Mesangial cell (primary cell): ENCODE data around the gene LCNL1. TPM values are rescaled to one million over a fixed set of nuclear protein-coding genes. Genes with fewer than 3 reads are reported as not detected.

Source experiments
- total RNA-seq: library from RNA; depleted of rRNA; stranded (reverse); fragments of >200 nt; gene quantifications from 2 replicates; pipeline ENCODE4 v1.2.3, GENCODE V29; 2015

The LCNL1 gene
- total RNA-seq, result 2.5 TPM in 1 of 2 replicates, not detected in the other

DNA sequence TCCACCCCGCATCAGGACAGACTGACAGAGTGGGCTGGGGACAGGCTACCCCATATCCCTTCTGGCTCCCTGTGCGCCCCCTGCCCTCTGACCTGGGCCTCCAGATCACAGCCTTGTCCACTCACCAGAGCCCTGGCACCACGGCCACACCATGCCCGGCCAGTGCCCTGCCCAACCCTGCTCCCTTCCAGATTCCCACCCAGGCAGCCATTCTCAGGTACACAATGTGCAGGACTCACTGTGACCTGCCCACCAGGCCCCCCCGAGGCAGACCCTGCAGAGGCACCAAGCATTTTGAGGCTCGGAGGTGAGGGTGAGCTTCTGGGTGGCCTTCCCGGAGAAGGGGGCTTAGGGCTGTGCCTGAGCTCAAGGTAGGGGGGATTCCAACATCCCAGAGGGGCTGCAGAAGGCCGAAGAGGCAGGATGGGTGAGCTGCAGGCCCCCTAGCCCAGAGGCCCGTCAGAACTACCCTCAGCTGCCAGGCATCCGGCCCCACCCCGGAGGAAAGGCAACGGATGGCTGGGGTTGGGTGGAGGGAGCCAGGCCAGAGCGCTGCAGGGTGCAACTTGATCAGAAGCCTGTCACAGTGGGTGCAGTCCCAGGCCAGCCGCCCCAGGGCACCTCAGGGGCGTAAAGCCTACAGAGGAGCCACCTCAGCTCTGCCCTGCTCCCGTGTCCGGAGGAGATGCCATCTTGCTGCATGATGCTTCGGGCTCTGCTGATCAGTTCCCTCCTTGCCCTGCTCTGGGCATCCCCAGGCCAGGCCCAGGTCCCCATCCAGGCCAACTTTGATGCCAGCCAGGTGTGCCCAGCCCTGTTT, at the start of gene LCNL1:
LCNL1 (plus strand) TSS at position 762 of the 820 bp plus-strand sequence. CDS start 594 bp downstream, outside the sequence.

GRCh38 chr9:136944519-136945332, 38.1 kb upstream of the LCNL1 start, which contains the start of the genes C8G and FBXW5:
TSS of gene C8G (plus strand) at chr9:136945243. CDS start at chr9:136945321, 78 bp downstream.
TSS of gene FBXW5 (minus strand) at chr9:136944738. CDS start at chr9:136944083, 655 bp downstream.

GRCh38 chr9:136951541-136952320, 31.1 kb upstream of the LCNL1 start, which contains the start of gene LCN12:
TSS of gene LCN12 (plus strand) at chr9:136952273. CDS start at chr9:136952328, 55 bp downstream.

DNA sequence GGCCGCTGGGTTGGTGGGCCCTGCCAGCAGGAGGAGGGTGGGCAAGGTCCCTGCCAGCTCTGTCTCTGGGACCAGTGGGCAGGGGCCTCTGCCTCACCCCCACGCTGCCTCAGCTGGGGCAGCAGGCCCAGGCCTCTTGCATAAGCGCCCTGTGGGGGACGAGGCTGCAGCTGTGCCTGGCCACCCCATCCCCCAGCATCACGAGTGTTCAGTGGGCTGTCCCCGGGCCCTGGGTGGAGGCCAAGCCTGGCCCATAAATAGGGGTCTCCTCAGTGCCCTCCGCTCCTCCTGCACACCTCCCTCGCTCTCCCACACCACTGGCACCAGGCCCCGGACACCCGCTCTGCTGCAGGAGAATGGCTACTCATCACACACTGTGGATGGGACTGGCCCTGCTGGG, 5.6 kb upstream of the LCNL1 start, which contains the start of gene PTGDS:
PTGDS (plus strand) TSS at position 282 of the 400 bp plus-strand sequence; CDS start at position 357, 75 bp downstream.

DNA sequence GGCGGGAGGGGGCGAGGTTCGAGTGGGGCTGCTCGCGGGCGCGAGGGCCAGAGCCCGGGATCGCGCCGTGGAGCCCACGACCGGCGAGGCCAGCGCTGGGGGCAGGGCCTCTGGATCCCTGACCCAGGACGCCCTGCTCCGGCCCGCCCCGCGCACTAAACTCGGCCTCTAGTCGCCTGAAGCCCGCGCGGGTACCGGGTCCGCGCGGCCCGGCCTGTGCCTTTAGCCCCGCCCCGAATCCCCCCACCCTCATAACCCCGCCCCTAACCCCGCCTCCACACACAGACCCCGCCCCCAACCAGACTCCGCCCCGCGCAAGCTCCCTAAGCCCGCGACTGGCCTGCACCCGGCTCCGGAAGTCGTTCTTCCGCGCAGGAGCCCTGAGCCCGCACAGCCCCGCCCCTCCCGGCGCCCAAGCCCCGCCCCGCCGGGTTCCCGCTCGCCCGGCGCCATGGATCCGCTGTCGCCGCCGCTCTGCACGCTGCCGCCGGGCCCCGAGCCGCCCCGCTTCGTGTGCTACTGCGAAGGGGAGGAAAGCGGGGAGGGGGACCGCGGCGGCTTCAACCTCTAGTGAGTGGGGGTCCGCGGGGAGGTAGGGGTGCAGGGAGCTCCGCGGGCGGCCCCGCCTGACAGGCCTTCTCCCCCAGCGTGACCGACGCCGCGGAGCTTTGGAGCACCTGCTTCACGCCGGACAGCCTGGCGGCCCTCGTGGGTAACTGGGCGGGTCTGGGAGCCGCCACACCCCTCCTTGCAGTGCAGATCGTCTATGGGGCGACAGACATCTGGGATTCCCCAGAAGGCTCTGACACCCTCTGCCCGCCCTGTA, 9.4 kb downstream of the LCNL1 start, which contains the start of gene PAXX:
PAXX (plus strand) TSS at position 430 of the 826 bp plus-strand sequence; CDS start at position 452, 22 bp downstream.

DNA sequence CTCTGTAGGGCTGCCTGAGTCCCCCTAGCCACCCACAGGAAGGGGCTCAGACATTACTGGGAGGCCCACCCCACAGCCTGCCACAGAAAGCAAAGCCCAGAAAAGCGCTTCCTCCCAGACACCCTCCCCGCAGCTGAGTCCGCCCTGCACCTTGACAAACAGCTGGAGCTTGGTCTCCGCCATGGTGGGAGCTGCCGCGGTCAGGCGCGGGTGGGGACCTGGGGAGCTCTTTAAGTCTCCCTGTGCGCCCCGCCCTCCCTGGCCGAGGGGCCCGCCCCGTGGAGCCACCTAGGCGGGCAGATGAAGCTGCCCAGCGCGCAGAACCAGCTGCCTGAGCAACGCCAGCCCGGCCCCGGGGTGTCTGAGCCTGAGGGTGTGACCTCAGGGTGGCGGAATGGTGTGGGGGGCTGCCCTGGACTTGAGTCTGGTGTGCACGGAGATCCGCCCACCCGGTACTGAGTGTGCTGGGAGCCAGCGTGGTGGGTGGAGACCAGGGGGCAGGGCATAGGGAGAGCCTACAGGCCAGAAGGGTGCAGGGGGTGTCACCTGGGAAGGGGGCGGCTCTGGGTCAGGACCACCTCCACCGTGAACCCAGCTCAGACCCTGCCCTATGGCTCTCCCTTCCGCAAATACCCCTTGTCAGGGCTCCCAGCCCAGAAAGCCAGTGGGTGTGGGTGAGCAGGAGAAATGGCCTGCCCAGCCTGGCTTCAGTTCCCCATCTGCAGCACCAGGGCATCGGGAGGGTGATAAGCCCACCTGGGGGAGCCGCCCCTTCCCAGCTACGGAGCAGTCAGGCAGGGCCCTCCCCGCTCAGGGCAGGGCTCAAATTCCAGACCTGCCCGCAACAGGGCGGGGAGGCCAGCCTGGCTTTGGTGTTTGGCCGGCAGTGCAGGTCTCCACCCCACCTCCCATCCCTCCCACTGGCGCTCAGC, 13.8 kb downstream of the LCNL1 start, which contains the start of gene CLIC3:
CLIC3 (minus strand) TSS at position 208 of the 932 bp plus-strand sequence; CDS start at position 183, 25 bp downstream.

GRCh38 chr9:137027369-137028262, 44.8 kb downstream of the LCNL1 start, which contains the start of gene ABCA2:
TSS of gene ABCA2 (minus strand) at chr9:137028237. CDS start at chr9:137028140, 97 bp downstream.

DNA sequence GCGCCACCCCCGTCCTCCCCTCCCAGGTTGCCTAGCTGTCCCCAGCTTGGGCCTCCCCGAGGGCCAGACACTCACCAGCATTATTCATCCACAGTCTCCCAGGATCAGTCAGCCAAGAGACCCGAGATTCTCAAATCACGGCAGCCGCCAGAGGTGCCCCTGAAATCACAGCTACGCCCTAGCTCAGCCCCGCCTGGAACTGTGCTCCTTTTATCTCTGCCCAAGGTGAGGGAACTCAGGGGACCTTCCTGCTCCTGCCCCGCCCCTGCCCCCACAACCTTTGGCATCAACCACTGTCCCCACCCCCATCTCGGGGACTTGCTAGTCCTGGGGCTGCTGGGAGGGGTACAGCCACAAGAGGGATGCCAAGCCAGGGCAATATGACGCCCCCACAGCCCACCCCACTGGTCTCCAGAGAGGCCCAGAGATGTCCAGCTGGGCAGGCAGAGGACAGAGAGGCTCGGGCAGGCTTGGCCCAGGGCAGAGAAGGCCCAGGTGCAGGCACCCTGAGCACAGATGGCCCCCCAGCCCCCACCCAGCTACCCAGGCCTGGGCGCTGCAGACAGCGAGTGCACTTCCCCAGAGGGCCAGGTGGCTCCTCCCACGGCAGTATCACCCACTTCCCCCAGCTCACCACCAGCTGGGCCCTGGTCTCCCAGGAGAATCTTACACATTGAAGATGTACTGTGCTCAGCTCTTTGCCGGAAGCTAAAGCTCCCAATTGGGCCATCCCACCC, 49.3 kb downstream of the LCNL1 start, which contains the start of gene FUT7:
FUT7 (minus strand) TSS at position 185 of the 737 bp plus-strand sequence; CDS start at position 88, 97 bp downstream.

Other genes starting within 250 kb of the LCNL1 start
- gene LCN10, start 240.1 kb upstream of the LCNL1 start, total RNA-seq, result not detected in 2 replicates
- not detected in 2 replicates for gene LCN6, start 234.5 kb upstream of the LCNL1 start, total RNA-seq
- not detected in 2 replicates for gene LCN8, start 224.8 kb upstream of the LCNL1 start, total RNA-seq
- not detected in 2 replicates for gene LCN15, start 218.5 kb upstream of the LCNL1 start, total RNA-seq
- 82.4 and 97.8 TPM in 2 replicates for gene TMEM141, start 191.6 kb upstream of the LCNL1 start, total RNA-seq
- gene CCDC183, start 186.7 kb upstream of the LCNL1 start, total RNA-seq, result 0.25 TPM in 1 of 2 replicates, not detected in the other
- gene RABL6, start 175.0 kb upstream of the LCNL1 start, total RNA-seq, result 117 and 144 TPM in 2 replicates
- 0.81 and 1.5 TPM in 2 replicates for gene AJM1, start 140.5 kb upstream of the LCNL1 start, total RNA-seq
- 109 and 152 TPM in 2 replicates for gene PHPT1, start 133.6 kb upstream of the LCNL1 start, total RNA-seq
- 1.8 and 3.2 TPM in 2 replicates for gene MAMDC4, start 130.6 kb upstream of the LCNL1 start, total RNA-seq
- 325 and 364 TPM in 2 replicates for gene EDF1, start 116.7 kb upstream of the LCNL1 start, total RNA-seq
- gene TRAF2, start 96.5 kb upstream of the LCNL1 start, total RNA-seq, result 10.9 and 22.7 TPM in 2 replicates
- gene FBXW5, start 38.3 kb upstream of the LCNL1 start, total RNA-seq, result 150 and 168 TPM in 2 replicates
- gene C8G, start 37.8 kb upstream of the LCNL1 start, total RNA-seq, result not detected in 2 replicates
- 1.6 TPM in 1 of 2 replicates, not detected in the other for gene LCN12, start 30.7 kb upstream of the LCNL1 start, total RNA-seq
- 4.2 and 463 TPM in 2 replicates for gene PTGDS, start 5.5 kb upstream of the LCNL1 start, total RNA-seq
- 49.2 and 65.2 TPM in 2 replicates for gene PAXX, start 9.4 kb downstream of the LCNL1 start, total RNA-seq
- 16.5 and 47.4 TPM in 2 replicates for gene CLIC3, start 13.6 kb downstream of the LCNL1 start, total RNA-seq
- 7.7 and 44.4 TPM in 2 replicates for gene ABCA2, start 45.2 kb downstream of the LCNL1 start, total RNA-seq
- gene FUT7, start 49.1 kb downstream of the LCNL1 start, total RNA-seq, result not detected in 2 replicates
- 44.0 and 65.8 TPM in 2 replicates for gene NPDC1, start 63.2 kb downstream of the LCNL1 start, total RNA-seq
- gene ENTPD2, start 71.1 kb downstream of the LCNL1 start, total RNA-seq, result not detected in 2 replicates
- gene SAPCD2, start 87.6 kb downstream of the LCNL1 start, total RNA-seq, result 3.5 and 52.6 TPM in 2 replicates
- 6.4 and 13.4 TPM in 2 replicates for gene UAP1L1, start 94.5 kb downstream of the LCNL1 start, total RNA-seq
- 72.8 and 125 TPM in 2 replicates for gene MAN1B1, start 104.0 kb downstream of the LCNL1 start, total RNA-seq
- 65.3 and 87.8 TPM in 2 replicates for gene DPP7, start 131.7 kb downstream of the LCNL1 start, total RNA-seq
- 0.13 TPM in 1 of 2 replicates, not detected in the other for gene GRIN1, start 156.2 kb downstream of the LCNL1 start, total RNA-seq
- 0.16 TPM in 1 of 2 replicates, not detected in the other for gene LRRC26, start 187.1 kb downstream of the LCNL1 start, total RNA-seq
- not detected in 2 replicates for gene TMEM210, start 189.1 kb downstream of the LCNL1 start, total RNA-seq
- gene ANAPC2, start 205.6 kb downstream of the LCNL1 start, total RNA-seq, result 19.6 and 22.9 TPM in 2 replicates
- 79.7 and 97.1 TPM in 2 replicates for gene SSNA1, start 205.7 kb downstream of the LCNL1 start, total RNA-seq
- gene TPRN, start 217.7 kb downstream of the LCNL1 start, total RNA-seq, result 9.5 and 9.6 TPM in 2 replicates
- gene TMEM203, start 222.7 kb downstream of the LCNL1 start, total RNA-seq, result 36.0 and 40.9 TPM in 2 replicates
- 15.2 and 24.0 TPM in 2 replicates for gene NDOR1, start 222.7 kb downstream of the LCNL1 start, total RNA-seq
- 1.6 and 5.3 TPM in 2 replicates for gene RNF208, start 239.2 kb downstream of the LCNL1 start, total RNA-seq
- gene CYSRT1, start 242.2 kb downstream of the LCNL1 start, total RNA-seq, result 0.49 and 2.9 TPM in 2 replicates
- gene RNF224, start 244.5 kb downstream of the LCNL1 start, total RNA-seq, result 0.25 TPM in 1 of 2 replicates, not detected in the other
- not detected in 2 replicates for gene SLC34A3, start 247.9 kb downstream of the LCNL1 start, total RNA-seq